HepG2 (cell line): Measurements from ENCODE around the gene PCDHGB1. TPM values are rescaled to one million over a fixed set of nuclear protein-coding genes. Genes with fewer than 3 reads are reported as not detected.
A peak's percentile ranks its signal among the peaks of the same experiment; 100 is the strongest.

Experiments
- CEBPB ChIP-seq: IDR thresholded peaks from 2 replicates; pipeline ENCODE4 v1.6.1; 2011; ENCODE audit warnings: low read depth, low read length, improper control_type of control experiment, borderline replicate concordance
- HMG20A ChIP-seq: IDR thresholded peaks from 2 replicates; pipeline ENCODE4 v1.6.1; 2016; ENCODE audit warnings: borderline replicate concordance
- HOXA3 ChIP-seq: sonication (generic); formaldehyde crosslinking; IDR thresholded peaks from 2 replicates; pipeline ENCODE4 v1.5.0; 2020; ENCODE audit warnings: missing genetic modification reagents
- ZNF101 ChIP-seq: sonication (generic); formaldehyde crosslinking; IDR thresholded peaks from 2 replicates; pipeline ENCODE4 v1.4.0; 2020; ENCODE audit warnings: mild to moderate bottlenecking, low read depth, missing genetic modification reagents, borderline replicate concordance
- ZNF430 ChIP-seq: sonication (generic); formaldehyde crosslinking; IDR thresholded peaks from 2 replicates; pipeline ENCODE4 v1.9.0; 2021; ENCODE audit warnings: mild to moderate bottlenecking, missing genetic modification reagents
- ZNF432 ChIP-seq: sonication (generic); formaldehyde crosslinking; IDR thresholded peaks from 2 replicates; pipeline ENCODE4 v1.5.0; 2020; ENCODE audit warnings: missing genetic modification reagents, mild to moderate bottlenecking, borderline replicate concordance
- ZNF446 ChIP-seq: sonication (generic); formaldehyde crosslinking; IDR thresholded peaks from 2 replicates; pipeline ENCODE4 v1.5.0; 2020; ENCODE audit warnings: mild to moderate bottlenecking, missing genetic modification reagents
- ZNF883 ChIP-seq: sonication (generic); formaldehyde crosslinking; IDR thresholded peaks from 2 replicates; pipeline ENCODE4 v1.5.1; 2020; ENCODE audit warnings: mild to moderate bottlenecking, missing genetic modification reagents; ENCODE audit errors: not compliant biosample characterization
- polyA plus RNA-seq, 8 experiments: library from polyadenylated mRNA; depleted of rRNA in 3 of 8; stranded (reverse) in 7 of 8; unstranded in 1 of 8; fragments of >200 nt; fragmentation: Illumina TruSeq in 4 of 8; extraction: Trizol in 4 of 8; gene quantifications; 2 replicates each; pipeline versions ENCODE4 v1.2.1 to v1.2.3, GENCODE V29; 2011 to 2016; ENCODE audit warnings: low read depth in 4 of 8, missing spikeins in 1 of 8, mixed read lengths in 1 of 8; ENCODE audit not compliant: insufficient read depth in 1 of 8
- total RNA-seq, 5 experiments: library from RNA; depleted of rRNA; stranded (reverse); fragments of >200 nt; fragmentation: Illumina TruSeq; extraction: Trizol; gene quantifications; 2 replicates each; pipeline ENCODE4 v1.2.3, GENCODE V29; 2016; ENCODE audit warnings: low read depth in 1 of 5
- TF ChIP-seq, protein P1 (sequence below): sonication (generic); formaldehyde crosslinking; IDR thresholded peaks from 2 replicates; pipeline ENCODE4 v1.8.1; 2023; ENCODE audit warnings: missing genetic modification reagents, mild to moderate bottlenecking, borderline replicate concordance
- TF ChIP-seq, protein P2 (sequence below): sonication (generic); formaldehyde crosslinking; IDR thresholded peaks from 2 replicates; pipeline ENCODE4 v1.4.0; 2020; ENCODE audit warnings: missing genetic modification reagents
- TF ChIP-seq, protein P3 (sequence below): sonication (generic); formaldehyde crosslinking; IDR thresholded peaks from 2 replicates; pipeline ENCODE4 v1.4.0; 2020; ENCODE audit warnings: missing genetic modification reagents, borderline replicate concordance
- TF ChIP-seq, protein P4 (sequence below): sonication (generic); formaldehyde crosslinking; IDR thresholded peaks from 2 replicates; pipeline ENCODE4 v1.5.1; 2020; ENCODE audit warnings: missing genetic modification reagents, mild to moderate bottlenecking, borderline replicate concordance
- TF ChIP-seq, protein P5 (sequence below): sonication (generic); formaldehyde crosslinking; IDR thresholded peaks from 2 replicates; pipeline ENCODE4 v1.9.0; 2021; ENCODE audit warnings: missing genetic modification reagents, mild to moderate bottlenecking, borderline replicate concordance
- TF ChIP-seq, protein P6 (sequence below): sonication (generic); formaldehyde crosslinking; IDR thresholded peaks from 2 replicates; pipeline ENCODE4 v1.8.0; 2022; ENCODE audit warnings: missing genetic modification reagents, mild to moderate bottlenecking, inconsistent platforms, borderline replicate concordance
- TF ChIP-seq, protein P7 (sequence below): sonication (generic); formaldehyde crosslinking; IDR thresholded peaks from 2 replicates; pipeline ENCODE4 v1.8.1; 2023; ENCODE audit warnings: mild to moderate bottlenecking, missing genetic modification reagents, borderline replicate concordance

PCDHGB1 gene
- total and polyA plus RNA-seq, 2 of the 13 experiments (the other 11 are each of a cell fraction or from before 2014, with no cell fraction given) = 1.0 to 2.6 TPM

DNA sequence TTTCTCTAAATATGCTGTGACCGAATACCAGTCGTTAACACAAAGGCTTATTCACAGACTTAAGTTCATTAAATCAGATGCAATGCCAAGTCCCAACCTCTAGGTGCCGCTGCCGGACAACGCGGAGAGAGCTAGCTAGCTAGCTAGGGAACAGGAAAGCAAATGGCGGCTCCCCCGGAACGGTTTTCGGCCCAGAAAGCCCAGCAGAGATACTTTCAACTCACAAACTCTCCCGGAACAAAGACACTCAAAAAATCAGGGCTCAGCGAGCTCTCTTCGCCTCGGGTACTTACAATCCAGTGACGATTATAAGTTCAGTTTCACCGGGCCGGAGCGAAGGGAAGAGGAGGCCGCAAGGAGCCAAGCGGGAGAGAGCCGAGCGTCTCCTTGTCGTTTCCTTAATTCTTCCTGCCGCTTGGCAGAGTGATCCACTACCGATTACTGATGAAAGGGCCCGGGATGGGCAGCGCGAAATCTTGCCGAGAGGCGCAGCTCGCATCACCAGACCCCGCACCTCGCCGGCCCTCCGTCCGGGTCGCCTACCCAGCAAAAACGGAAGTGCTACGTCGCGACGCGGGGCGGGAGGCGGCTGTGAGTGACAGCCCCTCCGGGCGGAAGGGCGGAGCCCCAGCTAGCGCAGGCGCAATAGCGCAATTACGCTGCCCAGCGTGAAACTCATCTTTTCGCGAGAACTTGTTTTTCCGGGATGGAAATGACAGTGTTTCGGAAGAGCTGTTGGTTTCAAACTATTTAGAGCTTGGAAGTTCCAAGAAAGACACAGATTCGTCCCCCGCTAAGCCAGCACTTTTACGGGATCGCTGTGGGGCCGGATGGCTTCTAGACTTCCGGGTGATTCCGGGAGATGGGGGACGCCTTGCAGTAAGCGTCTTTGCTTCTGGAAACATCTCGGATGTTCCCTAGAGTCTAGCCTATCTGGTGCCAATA is 29.4 kb upstream of the PCDHGB1 start, which contains the start of gene TAF7 (continued):
- TF ChIP-seq, protein P1, sequence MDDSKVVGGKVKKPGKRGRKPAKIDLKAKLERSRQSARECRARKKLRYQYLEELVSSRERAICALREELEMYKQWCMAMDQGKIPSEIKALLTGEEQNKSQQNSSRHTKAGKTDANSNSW (CRISPR knock-in tag) = no peak
- TF ChIP-seq, protein P2, sequence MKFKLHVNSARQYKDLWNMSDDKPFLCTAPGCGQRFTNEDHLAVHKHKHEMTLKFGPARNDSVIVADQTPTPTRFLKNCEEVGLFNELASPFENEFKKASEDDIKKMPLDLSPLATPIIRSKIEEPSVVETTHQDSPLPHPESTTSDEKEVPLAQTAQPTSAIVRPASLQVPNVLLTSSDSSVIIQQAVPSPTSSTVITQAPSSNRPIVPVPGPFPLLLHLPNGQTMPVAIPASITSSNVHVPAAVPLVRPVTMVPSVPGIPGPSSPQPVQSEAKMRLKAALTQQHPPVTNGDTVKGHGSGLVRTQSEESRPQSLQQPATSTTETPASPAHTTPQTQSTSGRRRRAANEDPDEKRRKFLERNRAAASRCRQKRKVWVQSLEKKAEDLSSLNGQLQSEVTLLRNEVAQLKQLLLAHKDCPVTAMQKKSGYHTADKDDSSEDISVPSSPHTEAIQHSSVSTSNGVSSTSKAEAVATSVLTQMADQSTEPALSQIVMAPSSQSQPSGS (CRISPR knock-in tag) = no peak
- TF ChIP-seq HMG20A (CRISPR knock-in tag) (no peak), CEBPB (no peak), ZNF883 (peak; percentile 55), ZNF446 (CRISPR knock-in tag) (no peak), ZNF432 (CRISPR knock-in tag) (no peak), HOXA3 (CRISPR knock-in tag) (peak; percentile 30; the same call in 1 of the 2 replicates), ZNF430 (CRISPR knock-in tag) (peak; percentile 95), ZNF101 (CRISPR knock-in tag) (no peak)
- TF ChIP-seq, protein P3, sequence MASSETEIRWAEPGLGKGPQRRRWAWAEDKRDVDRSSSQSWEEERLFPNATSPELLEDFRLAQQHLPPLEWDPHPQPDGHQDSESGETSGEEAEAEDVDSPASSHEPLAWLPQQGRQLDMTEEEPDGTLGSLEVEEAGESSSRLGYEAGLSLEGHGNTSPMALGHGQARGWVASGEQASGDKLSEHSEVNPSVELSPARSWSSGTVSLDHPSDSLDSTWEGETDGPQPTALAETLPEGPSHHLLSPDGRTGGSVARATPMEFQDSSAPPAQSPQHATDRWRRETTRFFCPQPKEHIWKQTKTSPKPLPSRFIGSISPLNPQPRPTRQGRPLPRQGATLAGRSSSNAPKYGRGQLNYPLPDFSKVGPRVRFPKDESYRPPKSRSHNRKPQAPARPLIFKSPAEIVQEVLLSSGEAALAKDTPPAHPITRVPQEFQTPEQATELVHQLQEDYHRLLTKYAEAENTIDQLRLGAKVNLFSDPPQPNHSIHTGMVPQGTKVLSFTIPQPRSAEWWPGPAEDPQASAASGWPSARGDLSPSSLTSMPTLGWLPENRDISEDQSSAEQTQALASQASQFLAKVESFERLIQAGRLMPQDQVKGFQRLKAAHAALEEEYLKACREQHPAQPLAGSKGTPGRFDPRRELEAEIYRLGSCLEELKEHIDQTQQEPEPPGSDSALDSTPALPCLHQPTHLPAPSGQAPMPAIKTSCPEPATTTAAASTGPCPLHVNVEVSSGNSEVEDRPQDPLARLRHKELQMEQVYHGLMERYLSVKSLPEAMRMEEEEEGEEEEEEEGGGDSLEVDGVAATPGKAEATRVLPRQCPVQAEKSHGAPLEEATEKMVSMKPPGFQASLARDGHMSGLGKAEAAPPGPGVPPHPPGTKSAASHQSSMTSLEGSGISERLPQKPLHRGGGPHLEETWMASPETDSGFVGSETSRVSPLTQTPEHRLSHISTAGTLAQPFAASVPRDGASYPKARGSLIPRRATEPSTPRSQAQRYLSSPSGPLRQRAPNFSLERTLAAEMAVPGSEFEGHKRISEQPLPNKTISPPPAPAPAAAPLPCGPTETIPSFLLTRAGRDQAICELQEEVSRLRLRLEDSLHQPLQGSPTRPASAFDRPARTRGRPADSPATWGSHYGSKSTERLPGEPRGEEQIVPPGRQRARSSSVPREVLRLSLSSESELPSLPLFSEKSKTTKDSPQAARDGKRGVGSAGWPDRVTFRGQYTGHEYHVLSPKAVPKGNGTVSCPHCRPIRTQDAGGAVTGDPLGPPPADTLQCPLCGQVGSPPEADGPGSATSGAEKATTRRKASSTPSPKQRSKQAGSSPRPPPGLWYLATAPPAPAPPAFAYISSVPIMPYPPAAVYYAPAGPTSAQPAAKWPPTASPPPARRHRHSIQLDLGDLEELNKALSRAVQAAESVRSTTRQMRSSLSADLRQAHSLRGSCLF (CRISPR knock-in tag) = no peak
- TF ChIP-seq, protein P4, sequence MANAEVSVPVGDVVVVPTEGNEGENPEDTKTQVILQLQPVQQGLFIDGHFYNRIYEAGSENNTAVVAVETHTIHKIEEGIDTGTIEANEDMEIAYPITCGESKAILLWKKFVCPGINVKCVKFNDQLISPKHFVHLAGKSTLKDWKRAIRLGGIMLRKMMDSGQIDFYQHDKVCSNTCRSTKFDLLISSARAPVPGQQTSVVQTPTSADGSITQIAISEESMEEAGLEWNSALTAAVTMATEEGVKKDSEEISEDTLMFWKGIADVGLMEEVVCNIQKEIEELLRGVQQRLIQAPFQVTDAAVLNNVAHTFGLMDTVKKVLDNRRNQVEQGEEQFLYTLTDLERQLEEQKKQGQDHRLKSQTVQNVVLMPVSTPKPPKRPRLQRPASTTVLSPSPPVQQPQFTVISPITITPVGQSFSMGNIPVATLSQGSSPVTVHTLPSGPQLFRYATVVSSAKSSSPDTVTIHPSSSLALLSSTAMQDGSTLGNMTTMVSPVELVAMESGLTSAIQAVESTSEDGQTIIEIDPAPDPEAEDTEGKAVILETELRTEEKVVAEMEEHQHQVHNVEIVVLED (CRISPR knock-in tag) = peak; percentile 95
- TF ChIP-seq, protein P5, sequence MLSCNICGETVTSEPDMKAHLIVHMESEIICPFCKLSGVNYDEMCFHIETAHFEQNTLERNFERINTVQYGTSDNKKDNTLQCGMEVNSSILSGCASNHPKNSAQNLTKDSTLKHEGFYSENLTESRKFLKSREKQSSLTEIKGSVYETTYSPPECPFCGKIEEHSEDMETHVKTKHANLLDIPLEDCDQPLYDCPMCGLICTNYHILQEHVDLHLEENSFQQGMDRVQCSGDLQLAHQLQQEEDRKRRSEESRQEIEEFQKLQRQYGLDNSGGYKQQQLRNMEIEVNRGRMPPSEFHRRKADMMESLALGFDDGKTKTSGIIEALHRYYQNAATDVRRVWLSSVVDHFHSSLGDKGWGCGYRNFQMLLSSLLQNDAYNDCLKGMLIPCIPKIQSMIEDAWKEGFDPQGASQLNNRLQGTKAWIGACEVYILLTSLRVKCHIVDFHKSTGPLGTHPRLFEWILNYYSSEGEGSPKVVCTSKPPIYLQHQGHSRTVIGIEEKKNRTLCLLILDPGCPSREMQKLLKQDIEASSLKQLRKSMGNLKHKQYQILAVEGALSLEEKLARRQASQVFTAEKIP (CRISPR knock-in tag) = no peak
- TF ChIP-seq, protein P6, sequence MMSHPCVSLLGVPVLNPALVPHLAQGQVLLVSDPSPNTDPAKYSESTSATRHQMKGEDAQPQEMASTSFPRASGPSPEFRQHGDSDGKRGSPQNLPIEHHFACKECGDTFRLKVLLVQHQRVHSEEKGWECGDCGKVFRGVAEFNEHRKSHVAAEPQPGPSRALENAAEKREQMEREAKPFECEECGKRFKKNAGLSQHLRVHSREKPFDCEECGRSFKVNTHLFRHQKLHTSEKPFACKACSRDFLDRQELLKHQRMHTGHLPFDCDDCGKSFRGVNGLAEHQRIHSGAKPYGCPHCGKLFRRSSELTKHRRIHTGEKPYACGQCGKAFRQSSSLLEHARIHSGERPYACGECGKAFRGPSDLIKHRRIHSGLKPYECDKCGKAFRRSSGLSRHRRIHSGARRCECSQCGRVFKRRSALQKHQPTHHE (CRISPR knock-in tag) = 0 out of 2 replicates have a peak, but pooled peaks have one; percentile 19
- TF ChIP-seq, protein P7, sequence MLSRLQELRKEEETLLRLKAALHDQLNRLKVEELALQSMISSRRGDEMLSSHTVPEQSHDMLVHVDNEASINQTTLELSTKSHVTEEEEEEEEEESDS (CRISPR knock-in tag) = no peak
